GM18502 (cell line): Measurements from ENCODE around the gene ROBO2.

Experiments used
- ATAC-seq: cut with Tn5 transposase; IDR thresholded peaks from one replicate; pipeline ENCODE4 v1.9.1; 2021; ENCODE audit warnings: mild to moderate bottlenecking; ENCODE audit not compliant: unreplicated experiment, poor library complexity

The ROBO2 gene

GRCh38 chr3:77605865-77606264 lies 566.0 kb downstream of the ROBO2 start:
- no peak for ATAC-seq

- no peak for ATAC-seq
These were observed 566.5 kb downstream of the ROBO2 start for GRCh38 chr3:77606372-77606771.

GRCh38 chr3:77618686-77619085 lies 578.8 kb downstream of the ROBO2 start:
- ATAC-seq = no peak

- no peak for ATAC-seq
These were observed 580.1 kb downstream of the ROBO2 start for GRCh38 chr3:77620009-77620408.

- no peak for ATAC-seq
These were observed 583.6 kb downstream of the ROBO2 start for GRCh38 chr3:77623500-77623899.

- ATAC-seq = no peak
These were observed 586.3 kb downstream of the ROBO2 start for GRCh38 chr3:77626157-77626556.

GRCh38 chr3:77648214-77648613 lies 608.3 kb downstream of the ROBO2 start:
- no peak for ATAC-seq

DNA sequence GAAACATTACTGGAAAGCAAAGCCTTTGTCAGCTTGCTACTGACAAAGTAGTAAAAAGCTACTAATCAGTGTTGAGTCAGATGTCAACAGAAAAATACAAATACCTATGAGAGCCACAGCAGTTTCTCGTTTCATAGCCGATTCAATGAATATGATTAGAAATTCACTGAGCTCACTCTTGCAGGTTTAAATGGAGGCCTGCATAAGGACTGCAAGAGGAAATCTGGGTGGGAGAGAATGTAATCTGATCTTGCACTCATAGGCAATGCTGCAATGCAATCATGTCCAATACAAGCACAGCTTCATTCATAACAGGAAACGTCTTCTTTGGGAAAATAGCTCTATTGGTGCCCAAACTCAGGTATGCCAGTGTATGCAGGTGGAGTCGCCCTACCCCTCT lies 608.8 kb downstream of the ROBO2 start:
- no peak for ATAC-seq

- no peak for ATAC-seq
These were observed 612.7 kb downstream of the ROBO2 start for GRCh38 chr3:77652624-77653023.

- ATAC-seq = no peak
These were observed 615.5 kb downstream of the ROBO2 start for GRCh38 chr3:77655396-77655795.

- no peak for ATAC-seq
These were observed 620.8 kb downstream of the ROBO2 start for GRCh38 chr3:77660718-77661117.

- ATAC-seq = no peak
These were observed 628.0 kb downstream of the ROBO2 start for GRCh38 chr3:77667901-77668300.

DNA sequence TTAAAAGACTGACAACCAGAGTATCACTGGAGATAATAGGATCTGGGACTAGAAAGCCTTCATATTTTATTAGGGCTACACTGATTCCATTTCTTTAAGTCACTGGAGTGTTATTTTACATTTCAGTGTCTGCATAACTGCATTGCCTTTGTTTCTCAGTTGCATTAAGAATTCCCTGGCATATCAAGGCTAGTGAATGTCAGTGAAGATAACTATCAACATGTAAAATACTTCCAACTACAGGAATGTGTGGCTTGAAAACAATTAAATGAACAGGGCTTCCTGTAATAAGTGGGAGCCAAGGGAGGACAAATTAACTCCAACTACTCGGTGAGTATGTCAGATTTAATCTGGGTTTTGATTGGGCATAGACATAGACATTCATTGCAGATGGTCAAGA lies 628.5 kb downstream of the ROBO2 start:
- no peak for ATAC-seq

- no peak for ATAC-seq
These were observed 632.1 kb downstream of the ROBO2 start for GRCh38 chr3:77672016-77672415.

DNA sequence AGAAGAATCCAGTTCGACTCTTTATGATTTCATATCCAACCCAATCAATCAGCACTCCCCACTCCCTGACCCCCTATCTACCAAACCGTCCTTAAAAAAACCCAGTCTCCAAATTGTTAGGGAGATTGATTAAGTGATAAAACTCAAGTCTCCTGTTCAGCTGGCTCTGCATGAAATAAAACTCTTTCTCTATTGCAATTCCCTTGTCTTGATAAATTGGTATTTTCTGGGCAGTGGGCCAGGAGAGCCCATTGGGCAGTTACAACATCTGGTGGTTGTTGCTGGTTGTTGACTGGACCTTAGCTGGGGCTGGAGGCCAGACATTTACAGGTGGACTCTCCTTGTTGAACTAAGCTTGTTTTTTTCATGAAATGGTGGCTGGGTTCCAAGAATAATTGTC lies 642.3 kb downstream of the ROBO2 start:
- no peak for ATAC-seq

- no peak for ATAC-seq
These were observed 644.2 kb downstream of the ROBO2 start for GRCh38 chr3:77684115-77684514.

GRCh38 chr3:77685713-77686112 lies 645.8 kb downstream of the ROBO2 start:
- ATAC-seq = no peak

GRCh38 chr3:77686560-77686959 lies 646.7 kb downstream of the ROBO2 start:
- no peak for ATAC-seq

GRCh38 chr3:77687545-77687944 lies 647.6 kb downstream of the ROBO2 start:
- ATAC-seq = no peak

- ATAC-seq = no peak
These were observed 650.5 kb downstream of the ROBO2 start for GRCh38 chr3:77690284-77690845.

DNA sequence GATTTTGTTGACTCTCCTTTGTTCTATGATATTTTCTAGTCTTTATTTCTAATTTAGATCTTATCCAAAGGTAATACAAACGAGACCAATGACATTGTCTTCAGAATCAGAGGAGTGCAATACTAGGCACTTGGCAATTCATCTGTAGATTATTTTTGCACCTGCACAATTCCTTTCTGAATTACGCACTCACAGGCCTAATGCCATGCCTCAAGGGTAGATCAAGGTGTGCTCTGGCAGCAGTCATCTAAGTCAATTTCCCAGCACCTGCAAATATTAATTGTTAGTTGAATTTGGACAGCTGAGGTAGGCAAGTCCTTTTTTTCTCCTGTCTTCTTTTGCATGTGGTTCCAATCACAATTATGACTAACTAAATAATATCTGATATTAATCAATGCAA lies 653.2 kb downstream of the ROBO2 start:
- ATAC-seq = no peak

DNA sequence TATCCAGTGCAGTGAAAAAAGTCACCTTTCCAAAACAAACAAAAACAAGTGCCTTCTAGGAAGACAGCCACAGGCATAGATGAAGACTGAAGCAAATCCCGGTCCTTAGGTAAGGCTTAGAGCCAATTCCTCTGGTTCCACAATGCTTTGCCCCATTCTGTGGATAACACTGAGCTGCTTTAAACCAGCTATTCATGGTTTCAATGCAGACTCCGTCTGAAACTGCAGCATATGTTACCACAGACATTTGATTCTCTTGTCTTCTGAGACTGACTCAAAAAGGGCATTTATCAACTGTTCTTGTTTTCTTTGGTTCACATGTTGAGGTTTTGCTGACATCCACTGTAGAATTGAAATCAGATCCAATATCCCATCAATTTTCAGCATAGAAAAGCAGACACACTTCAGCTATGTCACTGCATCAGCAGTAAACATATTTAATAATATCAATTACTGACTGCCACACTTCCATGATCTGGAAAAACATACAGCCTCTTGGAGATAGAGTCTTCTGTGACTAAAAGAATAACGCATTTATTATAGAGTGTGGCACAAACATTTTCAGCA lies 659.3 kb downstream of the ROBO2 start:
- ATAC-seq = no peak
